HAP-1 (cell line): ENCODE data around the gene PCDH10.

Experiments
- DNase-seq, 2 experiments: peaks; one replicate each; pipeline ENCODE4 v3.0.0-alpha.2; 2016 to 2020; ENCODE audit warnings: low spot score in 2 of 2
- H3K27me3 ChIP-seq: fragments of 250-450 bp; sonication (Bioruptor Pico); 2 replicates; pipeline ENCODE4 v1.5.1; 2020; ENCODE audit warnings: low read depth, mild to moderate bottlenecking, moderate library complexity
- H3K36me3 ChIP-seq: fragments of 250-450 bp; sonication (Bioruptor Pico); replicated peaks from 2 replicates; pipeline ENCODE4 v1.5.1; 2020; ENCODE audit warnings: mild to moderate bottlenecking
- H3K4me1 ChIP-seq: fragments of 250-450 bp; sonication (Bioruptor Pico); 2 replicates; pipeline ENCODE4 v1.5.1; 2020; ENCODE audit warnings: mild to moderate bottlenecking
- H3K4me3 ChIP-seq: fragments of 250-450 bp; sonication (Bioruptor Pico); 2 replicates; pipeline ENCODE4 v1.5.1; 2020; ENCODE audit warnings: mild to moderate bottlenecking, moderate library complexity
- H3K9me3 ChIP-seq: fragments of 250-450 bp; sonication (Bioruptor Pico); 2 replicates; pipeline ENCODE4 v1.5.1; 2020; ENCODE audit warnings: mild to moderate bottlenecking, moderate library complexity
- in situ Hi-C: fragments of 300-500 bp; cut with MboI; formaldehyde crosslinking; loops from 3 replicates; pipeline ENCODE4 v1.14.3; 2020; ENCODE audit warnings: low sequenced_read_pairs, inconsistent platforms, mixed read lengths

PCDH10 gene

GRCh38 chr4:133145758-133146573, 3.1 kb upstream of the PCDH10 start:
- Histone ChIP-seq H3K27me3 (no peaks in the 10 kb centered on the region), H3K36me3 (no peaks in the 10 kb centered on the region), H3K4me1 (peaks cover 16% of the 10 kb centered on the region), H3K4me3 (peak overlapping the region; percentile 42), H3K9me3 (peaks cover 3% of the 10 kb centered on the region; the same call in 1 of the 2 replicates)
- in situ Hi-C loops, result no loop called here
- DNase-seq, result no peak

GRCh38 chr4:133146574-133147241, 2.4 kb upstream of the PCDH10 start:
- peaks cover 16% of the 10 kb centered on the region for H3K4me1 ChIP-seq
- H3K4me3 ChIP-seq, result peak overlapping the region; percentile 42
- no peaks in the 10 kb centered on the region for H3K27me3 ChIP-seq
- in situ Hi-C loops, result no loop called here
- H3K9me3 ChIP-seq, result peaks cover 7% of the 10 kb centered on the region; the same call in 1 of the 2 replicates
- H3K36me3 ChIP-seq, result no peaks in the 10 kb centered on the region
- peak; percentile 59 to 80 for DNase-seq

GRCh38 chr4:133147286-133147821, 1.7 kb upstream of the PCDH10 start:
- in situ Hi-C loops, result no loop called here
- H3K9me3 ChIP-seq, result peaks cover 7% of the 10 kb centered on the region; the same call in 1 of the 2 replicates
- H3K27me3 ChIP-seq, result no peaks in the 10 kb centered on the region
- H3K4me1 ChIP-seq, result peaks cover 16% of the 10 kb centered on the region
- peak overlapping the region; percentile 42; the same call in 1 of the 2 replicates for H3K4me3 ChIP-seq
- no peaks in the 10 kb centered on the region for H3K36me3 ChIP-seq
- DNase-seq, result no peak

- Histone ChIP-seq H3K4me1 (peaks cover 16% of the 10 kb centered on the region), H3K27me3 (no peaks in the 10 kb centered on the region), H3K9me3 (peaks cover 7% of the 10 kb centered on the region; the same call in 1 of the 2 replicates), H3K4me3 (no peak overlapping the region), H3K36me3 (no peaks in the 10 kb centered on the region)
- no peak for DNase-seq
- in situ Hi-C loops, result no loop called here
These were observed 989 bp upstream of the PCDH10 start for GRCh38 chr4:133147921-133148689.

GRCh38 chr4:133149364-133149695, 236 bp downstream of the PCDH10 start:
- H3K4me3 ChIP-seq, result no peak overlapping the region
- H3K9me3 ChIP-seq, result peaks cover 7% of the 10 kb centered on the region; the same call in 1 of the 2 replicates
- DNase-seq, result no peak
- no peaks in the 10 kb centered on the region for H3K36me3 ChIP-seq
- H3K27me3 ChIP-seq, result no peaks in the 10 kb centered on the region
- in situ Hi-C loops, result no loop called here
- peaks cover 16% of the 10 kb centered on the region for H3K4me1 ChIP-seq

- Histone ChIP-seq H3K9me3 (peaks cover 7% of the 10 kb centered on the region; the same call in 1 of the 2 replicates), H3K4me3 (no peak overlapping the region), H3K36me3 (no peaks in the 10 kb centered on the region), H3K27me3 (no peaks in the 10 kb centered on the region), H3K4me1 (peaks cover 13% of the 10 kb centered on the region)
- in situ Hi-C loops, result no loop called here
- DNase-seq, result no peak
These were observed 908 bp downstream of the PCDH10 start for GRCh38 chr4:133149932-133150471.

- Histone ChIP-seq H3K9me3 (peaks cover 7% of the 10 kb centered on the region; the same call in 1 of the 2 replicates), H3K4me1 (peaks cover 7% of the 10 kb centered on the region), H3K27me3 (no peaks in the 10 kb centered on the region), H3K4me3 (no peak overlapping the region), H3K36me3 (no peaks in the 10 kb centered on the region)
- DNase-seq, result no peak
- in situ Hi-C loops, result no loop called here
These were observed 1.6 kb downstream of the PCDH10 start for GRCh38 chr4:133150486-133151340.

GRCh38 chr4:133151341-133151690, 2.2 kb downstream of the PCDH10 start:
- in situ Hi-C loops, result no loop called here
- H3K4me1 ChIP-seq, result peaks cover 4% of the 10 kb centered on the region
- no peak for DNase-seq
- no peak overlapping the region for H3K4me3 ChIP-seq
- no peaks in the 10 kb centered on the region for H3K36me3 ChIP-seq
- H3K9me3 ChIP-seq, result peaks cover 7% of the 10 kb centered on the region; the same call in 1 of the 2 replicates
- no peaks in the 10 kb centered on the region for H3K27me3 ChIP-seq

- Histone ChIP-seq H3K9me3 (peaks cover 7% of the 10 kb centered on the region; the same call in 1 of the 2 replicates), H3K4me3 (no peak overlapping the region), H3K4me1 (peaks cover 3% of the 10 kb centered on the region), H3K27me3 (no peaks in the 10 kb centered on the region), H3K36me3 (no peaks in the 10 kb centered on the region)
- in situ Hi-C loops, result no loop called here
- no peak for DNase-seq
These were observed 2.7 kb downstream of the PCDH10 start for GRCh38 chr4:133151691-133152329.

- H3K9me3 ChIP-seq, result peaks cover 7% of the 10 kb centered on the region; the same call in 1 of the 2 replicates
These were observed 3.3 kb downstream of the PCDH10 start for GRCh38 chr4:133152330-133152821.

GRCh38 chr4:133152831-133153481, 3.9 kb downstream of the PCDH10 start:
- Histone ChIP-seq H3K27me3 (no peaks in the 10 kb centered on the region), H3K4me1 (no peaks in the 10 kb centered on the region; the same call in 1 of the 2 replicates), H3K9me3 (peaks cover 4% of the 10 kb centered on the region; the same call in 1 of the 2 replicates), H3K4me3 (no peak overlapping the region), H3K36me3 (no peaks in the 10 kb centered on the region)
- in situ Hi-C loops, result no loop called here
- DNase-seq, result no peak

More at GRCh38 chr4:133152330-133152821, 3.3 kb downstream of the PCDH10 start:
- Histone ChIP-seq H3K27me3 (no peaks in the 10 kb centered on the region), H3K4me3 (no peak overlapping the region), H3K36me3 (no peaks in the 10 kb centered on the region), H3K4me1 (no peaks in the 10 kb centered on the region; the same call in 1 of the 2 replicates)
- in situ Hi-C loops, result no loop called here
- DNase-seq, result no peak
